WTC11 (cell line): Measurements from ENCODE around the gene ADGRB3. TPM values are rescaled to one million over a fixed set of nuclear protein-coding genes. Genes with fewer than 3 reads are reported as not detected.

Experiments
- ATAC-seq: fragments of 200-7000 bp; cut with Tn5 transposase; 2 replicates; pipeline ENCODE4 v1.10.0; 2021; ENCODE audit warnings: mild to moderate bottlenecking, moderate library complexity
- CTCF ChIA-PET: fragments of 300-600 bp; sonication (Branson Sonifier 250); formaldehyde crosslinking; loops from one replicate; lab custom pipeline; 2021; ENCODE audit warnings: antibody characterized with exemption; lab: Charles Lee
- POLR2A ChIA-PET: fragments of 350-600 bp; sonication (Branson Sonifier 250); formaldehyde crosslinking; loops from one replicate; lab custom pipeline; 2021; ENCODE audit warnings: antibody characterized with exemption; lab: Charles Lee
- DNase-seq: peaks from one replicate; pipeline ENCODE4 v3.0.0; 2021; ENCODE audit warnings: low spot score
- H3K27ac Mint-ChIP-seq: 2 replicates; pipeline ENCODE4 v1.8.0; 2021; ENCODE audit warnings: mixed read lengths
- H3K27me3 Mint-ChIP-seq: 2 replicates; pipeline ENCODE4 v1.8.0; 2021; ENCODE audit warnings: low read depth, mild to moderate bottlenecking, moderate library complexity, mixed read lengths
- H3K36me3 Mint-ChIP-seq: 2 replicates; pipeline ENCODE4 v1.8.0; 2021; ENCODE audit warnings: mixed read lengths
- H3K4me1 Mint-ChIP-seq: 2 replicates; pipeline ENCODE4 v1.8.0; 2022; ENCODE audit warnings: mixed read lengths
- H3K4me3 Mint-ChIP-seq: 2 replicates; pipeline ENCODE4 v1.8.0; 2021; ENCODE audit warnings: mild to moderate bottlenecking, moderate library complexity, mixed read lengths
- H3K9me3 Mint-ChIP-seq: 2 replicates; pipeline ENCODE4 v1.8.0; 2021; ENCODE audit warnings: mixed read lengths
- ATF1 ChIP-seq: sonication (generic); formaldehyde crosslinking; IDR thresholded peaks from 2 replicates; pipeline ENCODE4 v1.8.1; 2023; ENCODE audit warnings: mild to moderate bottlenecking, moderate library complexity, missing genetic modification reagents
- EMX1 ChIP-seq: fragments of 250-450 bp; sonication (Bioruptor Pico); IDR thresholded peaks from 2 replicates; pipeline ENCODE4 v1.8.0; 2021; ENCODE audit warnings: mild to moderate bottlenecking
- FOXK1 ChIP-seq: sonication (generic); formaldehyde crosslinking; IDR thresholded peaks from 2 replicates; pipeline ENCODE4 v1.8.0; 2022; ENCODE audit warnings: mild to moderate bottlenecking, moderate library complexity, missing genetic modification reagents
- HMGA2 ChIP-seq: fragments of 250-450 bp; sonication (Bioruptor Pico); IDR thresholded peaks from 2 replicates; pipeline ENCODE4 v1.4.0; 2021; ENCODE audit warnings: mild to moderate bottlenecking, moderate library complexity
- IRF2 ChIP-seq: sonication (generic); formaldehyde crosslinking; IDR thresholded peaks from 2 replicates; pipeline ENCODE4 v1.8.0; 2022; ENCODE audit warnings: low read depth, missing genetic modification reagents, borderline replicate concordance
- NFATC4 ChIP-seq: fragments of 250-450 bp; sonication (Bioruptor Pico); IDR thresholded peaks from 2 replicates; pipeline ENCODE4 v1.9.0; 2021; ENCODE audit warnings: mild to moderate bottlenecking
- NR1H2 ChIP-seq: sonication (generic); formaldehyde crosslinking; IDR thresholded peaks from 2 replicates; pipeline ENCODE4 v1.9.0; 2021; ENCODE audit warnings: mild to moderate bottlenecking, moderate library complexity, missing genetic modification reagents
- NR3C1 ChIP-seq: sonication (generic); formaldehyde crosslinking; conservative IDR thresholded peaks from 2 replicates; pipeline ENCODE4 v1.8.1; 2023; ENCODE audit warnings: low read depth, mild to moderate bottlenecking, missing genetic modification reagents
- TEAD1 ChIP-seq: sonication (generic); formaldehyde crosslinking; IDR thresholded peaks from 2 replicates; pipeline ENCODE4 v1.8.0; 2022; ENCODE audit warnings: mild to moderate bottlenecking, missing genetic modification reagents
- total RNA-seq: library from RNA; stranded (reverse); gene quantifications from 3 replicates; pipeline ENCODE4 v1.2.3, GENCODE V29; 2021
- TF ChIP-seq, protein P1 (sequence below): sonication (generic); formaldehyde crosslinking; IDR thresholded peaks from 2 replicates; pipeline ENCODE4 v1.8.0; 2022; ENCODE audit warnings: missing genetic modification reagents
- TF ChIP-seq, protein P2 (sequence below): sonication (generic); formaldehyde crosslinking; IDR thresholded peaks from 2 replicates; pipeline ENCODE4 v1.8.1; 2023; ENCODE audit warnings: mild to moderate bottlenecking, missing genetic modification reagents, moderate library complexity
- TF ChIP-seq, protein P3 (sequence below): sonication (generic); formaldehyde crosslinking; IDR thresholded peaks from 2 replicates; pipeline ENCODE4 v1.8.1; 2023; ENCODE audit warnings: mild to moderate bottlenecking, missing genetic modification reagents, moderate library complexity
- TF ChIP-seq, protein P4 (sequence below): sonication (generic); formaldehyde crosslinking; IDR thresholded peaks from 2 replicates; pipeline ENCODE4 v1.8.1; 2023; ENCODE audit warnings: mild to moderate bottlenecking, moderate library complexity, missing genetic modification reagents
- TF ChIP-seq, protein P5 (sequence below): sonication (generic); formaldehyde crosslinking; conservative IDR thresholded peaks from 2 replicates; pipeline ENCODE4 v1.8.1; 2022; ENCODE audit warnings: mild to moderate bottlenecking, missing genetic modification reagents
- TF ChIP-seq, protein P6 (sequence below): fragments of 250-450 bp; sonication (Bioruptor Pico); IDR thresholded peaks from 2 replicates; pipeline ENCODE4 v1.9.0; 2021; ENCODE audit warnings: mild to moderate bottlenecking

ADGRB3 gene
- total RNA-seq, 1 experiment from 2014 or later: 1.9 TPM

DNA sequence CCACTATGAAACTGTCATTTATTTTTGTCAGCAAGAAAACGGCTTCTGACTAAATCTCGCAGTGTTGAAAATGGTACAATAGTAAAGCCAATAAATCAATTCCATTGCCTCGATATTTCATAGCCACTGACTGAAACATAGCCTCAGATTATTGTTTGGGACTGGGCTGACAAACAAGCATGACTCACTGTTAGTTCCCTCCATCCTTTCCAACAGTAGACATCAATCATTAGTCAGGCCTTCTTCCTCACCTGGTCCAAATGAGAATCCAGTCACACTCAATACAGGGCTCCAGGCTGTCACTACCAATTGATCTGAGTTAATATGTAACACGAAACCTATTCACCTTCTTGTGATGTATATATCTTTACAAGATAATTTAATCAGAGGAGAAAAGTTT lies 66.1 kb downstream of the ADGRB3 start (continued):
- TF ChIP-seq, protein P1, sequence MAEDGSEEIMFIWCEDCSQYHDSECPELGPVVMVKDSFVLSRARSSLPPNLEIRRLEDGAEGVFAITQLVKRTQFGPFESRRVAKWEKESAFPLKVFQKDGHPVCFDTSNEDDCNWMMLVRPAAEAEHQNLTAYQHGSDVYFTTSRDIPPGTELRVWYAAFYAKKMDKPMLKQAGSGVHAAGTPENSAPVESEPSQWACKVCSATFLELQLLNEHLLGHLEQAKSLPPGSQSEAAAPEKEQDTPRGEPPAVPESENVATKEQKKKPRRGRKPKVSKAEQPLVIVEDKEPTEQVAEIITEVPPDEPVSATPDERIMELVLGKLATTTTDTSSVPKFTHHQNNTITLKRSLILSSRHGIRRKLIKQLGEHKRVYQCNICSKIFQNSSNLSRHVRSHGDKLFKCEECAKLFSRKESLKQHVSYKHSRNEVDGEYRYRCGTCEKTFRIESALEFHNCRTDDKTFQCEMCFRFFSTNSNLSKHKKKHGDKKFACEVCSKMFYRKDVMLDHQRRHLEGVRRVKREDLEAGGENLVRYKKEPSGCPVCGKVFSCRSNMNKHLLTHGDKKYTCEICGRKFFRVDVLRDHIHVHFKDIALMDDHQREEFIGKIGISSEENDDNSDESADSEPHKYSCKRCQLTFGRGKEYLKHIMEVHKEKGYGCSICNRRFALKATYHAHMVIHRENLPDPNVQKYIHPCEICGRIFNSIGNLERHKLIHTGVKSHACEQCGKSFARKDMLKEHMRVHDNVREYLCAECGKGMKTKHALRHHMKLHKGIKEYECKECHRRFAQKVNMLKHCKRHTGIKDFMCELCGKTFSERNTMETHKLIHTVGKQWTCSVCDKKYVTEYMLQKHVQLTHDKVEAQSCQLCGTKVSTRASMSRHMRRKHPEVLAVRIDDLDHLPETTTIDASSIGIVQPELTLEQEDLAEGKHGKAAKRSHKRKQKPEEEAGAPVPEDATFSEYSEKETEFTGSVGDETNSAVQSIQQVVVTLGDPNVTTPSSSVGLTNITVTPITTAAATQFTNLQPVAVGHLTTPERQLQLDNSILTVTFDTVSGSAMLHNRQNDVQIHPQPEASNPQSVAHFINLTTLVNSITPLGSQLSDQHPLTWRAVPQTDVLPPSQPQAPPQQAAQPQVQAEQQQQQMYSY: no peak

DNA sequence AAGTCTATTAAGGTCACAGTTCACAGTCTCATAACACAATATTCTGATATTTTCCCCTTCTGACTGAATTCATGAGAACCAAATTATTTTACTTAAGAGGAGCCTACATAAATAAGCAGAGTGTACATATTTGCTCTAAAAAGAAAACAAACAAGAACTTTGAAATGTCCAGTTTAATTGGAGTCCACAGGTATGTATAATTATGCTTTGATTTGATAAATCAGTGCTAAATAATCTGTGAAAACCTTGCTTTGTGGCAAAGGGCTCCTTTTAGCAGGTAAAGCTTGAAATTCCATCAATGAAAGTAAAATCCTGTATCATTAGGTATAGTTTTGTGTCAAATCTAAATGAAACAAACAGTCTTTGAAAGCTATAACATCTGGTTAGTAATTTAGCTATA lies 69.4 kb downstream of the ADGRB3 start:
- TF ChIP-seq ATF1 (CRISPR knock-in tag) (no peak), FOXK1 (CRISPR knock-in tag) (no peak), NFATC4 (no peak), EMX1 (CRISPR knock-in tag) (no peak)
- no peaks in the 10 kb centered on the region for H3K36me3 Mint-ChIP-seq
- no peaks in the 10 kb centered on the region for H3K9me3 Mint-ChIP-seq
- no peak overlapping the region for H3K4me3 Mint-ChIP-seq
- POLR2A ChIA-PET: no interaction called here
- CTCF ChIA-PET: interaction anchor here (1.6 kb wide), 1 partner anchor 361 kb away, joined by 3 read pairs; no protein-coding TSS in a partner anchor
- no peak for ATAC-seq
- no peaks in the 10 kb centered on the region for H3K27me3 Mint-ChIP-seq
- H3K4me1 Mint-ChIP-seq: peaks cover 39% of the 10 kb centered on the region
- no peak for DNase-seq
- H3K27ac Mint-ChIP-seq: no peak overlapping the region

DNA sequence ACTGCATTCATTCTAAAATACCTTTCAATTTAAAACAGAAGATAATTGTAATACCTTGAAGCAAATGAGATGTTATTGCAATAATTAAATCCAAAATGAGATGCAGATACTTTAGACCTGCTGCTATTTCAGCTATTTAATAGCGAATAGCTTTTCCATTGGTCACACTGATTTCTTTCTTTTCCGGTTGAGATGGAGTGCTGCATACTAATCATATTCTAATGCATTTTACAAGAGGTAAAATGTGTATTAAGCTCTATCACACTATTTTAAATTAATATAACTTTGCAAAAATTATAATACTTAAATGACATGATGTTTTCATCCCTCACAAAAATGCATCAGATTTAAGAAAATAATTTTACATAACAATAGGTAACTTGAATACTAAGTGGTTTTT lies 74.0 kb downstream of the ADGRB3 start:
- no peaks in the 10 kb centered on the region for H3K9me3 Mint-ChIP-seq
- TF ChIP-seq, protein P2, sequence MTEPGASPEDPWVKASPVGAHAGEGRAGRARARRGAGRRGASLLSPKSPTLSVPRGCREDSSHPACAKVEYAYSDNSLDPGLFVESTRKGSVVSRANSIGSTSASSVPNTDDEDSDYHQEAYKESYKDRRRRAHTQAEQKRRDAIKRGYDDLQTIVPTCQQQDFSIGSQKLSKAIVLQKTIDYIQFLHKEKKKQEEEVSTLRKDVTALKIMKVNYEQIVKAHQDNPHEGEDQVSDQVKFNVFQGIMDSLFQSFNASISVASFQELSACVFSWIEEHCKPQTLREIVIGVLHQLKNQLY (CRISPR knock-in tag): no peak
- TF ChIP-seq HMGA2 (CRISPR knock-in tag): no peak
- no peak for TF ChIP-seq NR3C1
- TF ChIP-seq, protein P3, sequence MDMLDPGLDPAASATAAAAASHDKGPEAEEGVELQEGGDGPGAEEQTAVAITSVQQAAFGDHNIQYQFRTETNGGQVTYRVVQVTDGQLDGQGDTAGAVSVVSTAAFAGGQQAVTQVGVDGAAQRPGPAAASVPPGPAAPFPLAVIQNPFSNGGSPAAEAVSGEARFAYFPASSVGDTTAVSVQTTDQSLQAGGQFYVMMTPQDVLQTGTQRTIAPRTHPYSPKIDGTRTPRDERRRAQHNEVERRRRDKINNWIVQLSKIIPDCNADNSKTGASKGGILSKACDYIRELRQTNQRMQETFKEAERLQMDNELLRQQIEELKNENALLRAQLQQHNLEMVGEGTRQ (CRISPR knock-in tag): no peak
- H3K4me1 Mint-ChIP-seq: peaks cover 48% of the 10 kb centered on the region
- no peak for ATAC-seq
- H3K27me3 Mint-ChIP-seq: no peaks in the 10 kb centered on the region
- POLR2A ChIA-PET: no interaction called here
- CTCF ChIA-PET: no interaction called here
- H3K36me3 Mint-ChIP-seq: no peaks in the 10 kb centered on the region
- H3K4me3 Mint-ChIP-seq: no peak overlapping the region
- no peak for DNase-seq
- no peak overlapping the region for H3K27ac Mint-ChIP-seq

DNA sequence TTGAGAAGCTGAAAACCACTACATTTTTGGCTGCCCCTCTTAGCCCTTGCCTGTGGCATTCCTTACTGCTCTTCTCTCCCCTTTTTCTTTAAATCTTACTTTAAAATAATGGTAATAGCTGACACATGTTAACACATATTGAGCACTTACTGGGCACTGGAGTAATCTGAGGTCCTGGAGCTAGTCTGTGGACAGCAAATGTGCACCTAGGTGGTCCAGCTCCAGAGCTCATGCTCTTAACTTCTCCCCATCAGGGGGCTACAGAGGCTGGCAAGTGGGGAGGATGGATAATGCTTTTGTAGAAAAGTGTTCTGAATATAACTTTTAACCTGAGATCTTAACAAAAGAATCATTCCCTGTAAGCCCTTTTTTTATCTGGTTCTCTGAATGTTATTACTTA lies 74.8 kb downstream of the ADGRB3 start:
- H3K27me3 Mint-ChIP-seq: no peaks in the 10 kb centered on the region
- ATAC-seq (0 out of 2 replicates have a peak, but pooled peaks have one; percentile 30), DNase-seq (no peak)
- CTCF ChIA-PET: no interaction called here
- 0 out of 2 replicates have a peak overlapping the region, but pooled peaks have one; percentile 17 for H3K27ac Mint-ChIP-seq
- H3K4me3 Mint-ChIP-seq: no peak overlapping the region
- POLR2A ChIA-PET: no interaction called here
- no peaks in the 10 kb centered on the region for H3K36me3 Mint-ChIP-seq
- H3K9me3 Mint-ChIP-seq: no peaks in the 10 kb centered on the region
- peaks cover 44% of the 10 kb centered on the region for H3K4me1 Mint-ChIP-seq
- TF ChIP-seq, protein P4, sequence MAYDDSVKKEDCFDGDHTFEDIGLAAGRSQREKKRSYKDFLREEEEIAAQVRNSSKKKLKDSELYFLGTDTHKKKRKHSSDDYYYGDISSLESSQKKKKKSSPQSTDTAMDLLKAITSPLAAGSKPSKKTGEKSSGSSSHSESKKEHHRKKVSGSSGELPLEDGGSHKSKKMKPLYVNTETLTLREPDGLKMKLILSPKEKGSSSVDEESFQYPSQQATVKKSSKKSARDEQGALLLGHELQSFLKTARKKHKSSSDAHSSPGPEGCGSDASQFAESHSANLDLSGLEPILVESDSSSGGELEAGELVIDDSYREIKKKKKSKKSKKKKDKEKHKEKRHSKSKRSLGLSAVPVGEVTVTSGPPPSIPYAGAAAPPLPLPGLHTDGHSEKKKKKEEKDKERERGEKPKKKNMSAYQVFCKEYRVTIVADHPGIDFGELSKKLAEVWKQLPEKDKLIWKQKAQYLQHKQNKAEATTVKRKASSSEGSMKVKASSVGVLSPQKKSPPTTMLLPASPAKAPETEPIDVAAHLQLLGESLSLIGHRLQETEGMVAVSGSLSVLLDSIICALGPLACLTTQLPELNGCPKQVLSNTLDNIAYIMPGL (CRISPR knock-in tag): no peak
- TF ChIP-seq, protein P1: no peak
- no peak for TF ChIP-seq TEAD1 (CRISPR knock-in tag)
- TF ChIP-seq NR3C1: no peak
- no peak for TF ChIP-seq IRF2 (CRISPR knock-in tag)
- no peak for TF ChIP-seq NR1H2
- TF ChIP-seq, protein P5, sequence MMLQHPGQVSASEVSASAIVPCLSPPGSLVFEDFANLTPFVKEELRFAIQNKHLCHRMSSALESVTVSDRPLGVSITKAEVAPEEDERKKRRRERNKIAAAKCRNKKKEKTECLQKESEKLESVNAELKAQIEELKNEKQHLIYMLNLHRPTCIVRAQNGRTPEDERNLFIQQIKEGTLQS: no peak
- TF ChIP-seq, protein P6, sequence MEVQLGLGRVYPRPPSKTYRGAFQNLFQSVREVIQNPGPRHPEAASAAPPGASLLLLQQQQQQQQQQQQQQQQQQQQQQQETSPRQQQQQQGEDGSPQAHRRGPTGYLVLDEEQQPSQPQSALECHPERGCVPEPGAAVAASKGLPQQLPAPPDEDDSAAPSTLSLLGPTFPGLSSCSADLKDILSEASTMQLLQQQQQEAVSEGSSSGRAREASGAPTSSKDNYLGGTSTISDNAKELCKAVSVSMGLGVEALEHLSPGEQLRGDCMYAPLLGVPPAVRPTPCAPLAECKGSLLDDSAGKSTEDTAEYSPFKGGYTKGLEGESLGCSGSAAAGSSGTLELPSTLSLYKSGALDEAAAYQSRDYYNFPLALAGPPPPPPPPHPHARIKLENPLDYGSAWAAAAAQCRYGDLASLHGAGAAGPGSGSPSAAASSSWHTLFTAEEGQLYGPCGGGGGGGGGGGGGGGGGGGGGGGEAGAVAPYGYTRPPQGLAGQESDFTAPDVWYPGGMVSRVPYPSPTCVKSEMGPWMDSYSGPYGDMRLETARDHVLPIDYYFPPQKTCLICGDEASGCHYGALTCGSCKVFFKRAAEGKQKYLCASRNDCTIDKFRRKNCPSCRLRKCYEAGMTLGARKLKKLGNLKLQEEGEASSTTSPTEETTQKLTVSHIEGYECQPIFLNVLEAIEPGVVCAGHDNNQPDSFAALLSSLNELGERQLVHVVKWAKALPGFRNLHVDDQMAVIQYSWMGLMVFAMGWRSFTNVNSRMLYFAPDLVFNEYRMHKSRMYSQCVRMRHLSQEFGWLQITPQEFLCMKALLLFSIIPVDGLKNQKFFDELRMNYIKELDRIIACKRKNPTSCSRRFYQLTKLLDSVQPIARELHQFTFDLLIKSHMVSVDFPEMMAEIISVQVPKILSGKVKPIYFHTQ (CRISPR knock-in tag): no peak
